Neural progenitor cell (in vitro differentiated cells): Measurements from ENCODE around the gene NPC1L1.

Experiments
- EZH2 ChIP-seq: fragments of 200-600 bp; sonication (generic); IDR thresholded peaks from 2 replicates; pipeline ENCODE4 v1.6.1; 2017; ENCODE audit warnings: antibody characterized with exemption, mild to moderate bottlenecking, moderate library complexity
- TF ChIP-seq, protein P1 (sequence below): fragments of 200-600 bp; sonication (generic); IDR thresholded peaks from 2 replicates; pipeline ENCODE4 v1.5.1; 2017; ENCODE audit warnings: antibody characterized with exemption, mild to moderate bottlenecking

GRCh38 chr7:44465490-44465889 is 75.6 kb downstream of the NPC1L1 start:
- TF ChIP-seq, protein P1, sequence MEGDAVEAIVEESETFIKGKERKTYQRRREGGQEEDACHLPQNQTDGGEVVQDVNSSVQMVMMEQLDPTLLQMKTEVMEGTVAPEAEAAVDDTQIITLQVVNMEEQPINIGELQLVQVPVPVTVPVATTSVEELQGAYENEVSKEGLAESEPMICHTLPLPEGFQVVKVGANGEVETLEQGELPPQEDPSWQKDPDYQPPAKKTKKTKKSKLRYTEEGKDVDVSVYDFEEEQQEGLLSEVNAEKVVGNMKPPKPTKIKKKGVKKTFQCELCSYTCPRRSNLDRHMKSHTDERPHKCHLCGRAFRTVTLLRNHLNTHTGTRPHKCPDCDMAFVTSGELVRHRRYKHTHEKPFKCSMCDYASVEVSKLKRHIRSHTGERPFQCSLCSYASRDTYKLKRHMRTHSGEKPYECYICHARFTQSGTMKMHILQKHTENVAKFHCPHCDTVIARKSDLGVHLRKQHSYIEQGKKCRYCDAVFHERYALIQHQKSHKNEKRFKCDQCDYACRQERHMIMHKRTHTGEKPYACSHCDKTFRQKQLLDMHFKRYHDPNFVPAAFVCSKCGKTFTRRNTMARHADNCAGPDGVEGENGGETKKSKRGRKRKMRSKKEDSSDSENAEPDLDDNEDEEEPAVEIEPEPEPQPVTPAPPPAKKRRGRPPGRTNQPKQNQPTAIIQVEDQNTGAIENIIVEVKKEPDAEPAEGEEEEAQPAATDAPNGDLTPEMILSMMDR = no peak
- no peak for TF ChIP-seq EZH2
